Measurements from ENCODE around the gene FBLN7. TPM values are rescaled to one million over a fixed set of nuclear protein-coding genes. Genes with fewer than 3 reads are reported as not detected.
"Not testable (repeated sequence)": the region's sequence is repeated elsewhere in the genome, so short reads cannot be mapped to it uniquely, and the experiment has no call there.

Gene FBLN7
- total RNA-seq, 2 experiments from 2014 or later = 7.9 to 8.3 TPM

- H3K4me3 Mint-ChIP-seq = no peak overlapping the region
- ChIA-PET POLR2A (no interaction called here), CTCF (interaction anchor here (1.0 to 1.6 kb wide), 3 partner anchors 10 to 29 kb away, joined by 3 read pairs; no protein-coding TSS in a partner anchor)
- peaks cover 31% of the 10 kb centered on the region for H3K36me3 Mint-ChIP-seq (ENCODE audit: low read depth)
- peaks cover 20% of the 10 kb centered on the region for H3K4me1 Mint-ChIP-seq
- peaks cover 22% of the 10 kb centered on the region for H3K9me3 Mint-ChIP-seq
- no peak for DNase-seq
- H3K27me3 Mint-ChIP-seq = no peaks in the 10 kb centered on the region
- no peak overlapping the region for H3K27ac Mint-ChIP-seq
These were observed 61.0 kb downstream of the FBLN7 start for GRCh38 chr2:112199188-112199587.

GRCh38 chr2:112201696-112202430 is 63.7 kb downstream of the FBLN7 start:
- Mint-ChIP-seq H3K4me1 (no peaks in the 10 kb centered on the region), H3K27ac (no peak overlapping the region), H3K9me3 (peaks cover 31% of the 10 kb centered on the region), H3K4me3 (no peak overlapping the region), H3K27me3 (no peaks in the 10 kb centered on the region), H3K36me3 (ENCODE audit: low read depth) (peaks cover 31% of the 10 kb centered on the region)
- DNase-seq = no peak
- ChIA-PET POLR2A (no interaction called here), CTCF (interaction anchor here (1.1 to 1.6 kb wide), 2 partner anchors 15 to 49 kb away, joined by 3 read pairs; no protein-coding TSS in a partner anchor)

GRCh38 chr2:112204411-112204810 is 66.2 kb downstream of the FBLN7 start:
- H3K27me3 Mint-ChIP-seq = no peaks in the 10 kb centered on the region
- H3K27ac Mint-ChIP-seq = no peak overlapping the region
- H3K9me3 Mint-ChIP-seq = peaks cover 30% of the 10 kb centered on the region
- DNase-seq = no peak
- ChIA-PET POLR2A (interaction anchor here (0.6 kb wide), 2 partner anchors 83 to 347 kb away, joined by 3 read pairs; no protein-coding TSS in a partner anchor), CTCF (interaction anchor here (0.5 to 1.1 kb wide), 2 partner anchors 32 to 495 kb away, joined by 5 to 6 read pairs; no protein-coding TSS in a partner anchor)
- no peaks in the 10 kb centered on the region for H3K4me1 Mint-ChIP-seq
- peaks cover 33% of the 10 kb centered on the region for H3K36me3 Mint-ChIP-seq (ENCODE audit: low read depth)
- no peak overlapping the region for H3K4me3 Mint-ChIP-seq

- H3K4me3 Mint-ChIP-seq, H3K4me1 Mint-ChIP-seq, H3K27me3 Mint-ChIP-seq, POLR2A ChIA-PET, CTCF ChIA-PET, H3K27ac Mint-ChIP-seq, DNase-seq: not testable (repeated sequence)
- Mint-ChIP-seq H3K36me3 (ENCODE audit: low read depth) (peaks cover 50% of the 10 kb centered on the region), H3K9me3 (peaks cover 30% of the 10 kb centered on the region)
These were observed 69.7 kb downstream of the FBLN7 start for GRCh38 chr2:112207905-112208304.

GRCh38 chr2:112216167-112216566 is 78.0 kb downstream of the FBLN7 start:
- H3K36me3 Mint-ChIP-seq (ENCODE audit: low read depth) = peaks cover 49% of the 10 kb centered on the region
- POLR2A ChIA-PET = no interaction called here

GRCh38 chr2:112217854-112218253 is 79.7 kb downstream of the FBLN7 start:
- CTCF ChIA-PET = no interaction called here
- H3K27me3 Mint-ChIP-seq = no peaks in the 10 kb centered on the region

More at GRCh38 chr2:112216167-112216566, 78.0 kb downstream of the FBLN7 start:
- H3K27ac Mint-ChIP-seq = no peak overlapping the region
- peaks cover 6% of the 10 kb centered on the region for H3K9me3 Mint-ChIP-seq
- H3K27me3 Mint-ChIP-seq = no peaks in the 10 kb centered on the region
- no peaks in the 10 kb centered on the region for H3K4me1 Mint-ChIP-seq
- H3K4me3 Mint-ChIP-seq = no peak overlapping the region
- DNase-seq = no peak
- CTCF ChIA-PET = no interaction called here

GRCh38 chr2:112220186-112220585 is 82.0 kb downstream of the FBLN7 start:
- Mint-ChIP-seq H3K27ac (no peak overlapping the region), H3K9me3 (no peaks in the 10 kb centered on the region), H3K4me3 (no peak overlapping the region), H3K27me3 (no peaks in the 10 kb centered on the region), H3K36me3 (ENCODE audit: low read depth) (peaks cover 47% of the 10 kb centered on the region), H3K4me1 (no peaks in the 10 kb centered on the region)
- ChIA-PET CTCF (interaction anchor here (1.4 kb wide), 1 partner anchor 39 kb away, joined by 4 read pairs; no protein-coding TSS in a partner anchor), POLR2A (no interaction called here)
- no peak for DNase-seq

More at GRCh38 chr2:112217854-112218253, 79.7 kb downstream of the FBLN7 start:
- POLR2A ChIA-PET = no interaction called here
- Mint-ChIP-seq H3K27ac (no peak overlapping the region), H3K4me1 (no peaks in the 10 kb centered on the region), H3K4me3 (no peak overlapping the region), H3K36me3 (ENCODE audit: low read depth) (peaks cover 53% of the 10 kb centered on the region), H3K9me3 (peaks cover 2% of the 10 kb centered on the region)
- DNase-seq = no peak

GRCh38 chr2:112220831-112221230 is 82.6 kb downstream of the FBLN7 start:
- Mint-ChIP-seq H3K27ac (no peak overlapping the region), H3K27me3 (no peaks in the 10 kb centered on the region), H3K9me3 (no peaks in the 10 kb centered on the region), H3K4me3 (no peak overlapping the region), H3K4me1 (no peaks in the 10 kb centered on the region), H3K36me3 (ENCODE audit: low read depth) (peaks cover 45% of the 10 kb centered on the region)
- ChIA-PET POLR2A (no interaction called here), CTCF (interaction anchor here (0.9 to 1.4 kb wide), 2 partner anchors 38 to 99 kb away, joined by 3 to 4 read pairs; no protein-coding TSS in a partner anchor)
- no peak for DNase-seq

- Mint-ChIP-seq H3K27ac (no peak overlapping the region), H3K9me3 (no peaks in the 10 kb centered on the region), H3K27me3 (no peaks in the 10 kb centered on the region), H3K4me3 (no peak overlapping the region), H3K36me3 (ENCODE audit: low read depth) (peaks cover 41% of the 10 kb centered on the region), H3K4me1 (no peaks in the 10 kb centered on the region)
- ChIA-PET CTCF (interaction anchor here (1.4 kb wide), 1 partner anchor 13 kb away, joined by 3 read pairs; no protein-coding TSS in a partner anchor), POLR2A (no interaction called here)
- DNase-seq = no peak
These were observed 91.2 kb downstream of the FBLN7 start for GRCh38 chr2:112229348-112229747.

- CTCF ChIA-PET = no interaction called here
These were observed 92.2 kb downstream of the FBLN7 start for GRCh38 chr2:112230371-112230770.

More at GRCh38 chr2:112230371-112230770, 92.2 kb downstream of the FBLN7 start:
- no peaks in the 10 kb centered on the region for H3K27me3 Mint-ChIP-seq
- POLR2A ChIA-PET = no interaction called here
- H3K27ac Mint-ChIP-seq = no peak overlapping the region
- H3K9me3 Mint-ChIP-seq = no peaks in the 10 kb centered on the region
- DNase-seq = no peak
- peaks cover 38% of the 10 kb centered on the region for H3K36me3 Mint-ChIP-seq (ENCODE audit: low read depth)
- no peak overlapping the region for H3K4me3 Mint-ChIP-seq
- H3K4me1 Mint-ChIP-seq = no peaks in the 10 kb centered on the region

Other genes with a start within 250 kb of the FBLN7 start
- under 1 TPM; 0.20 to 0.21 TPM for gene MERTK, start 239.8 kb upstream of the FBLN7 start, total RNA-seq
- gene TMEM87B, start 83.1 kb upstream of the FBLN7 start, total RNA-seq = 10 to 100 TPM; 20.1 to 22.7 TPM
- 10 to 100 TPM; 18.0 to 19.3 TPM for gene ZC3H8, start 116.7 kb downstream of the FBLN7 start, total RNA-seq
- gene ZC3H6, start 137.2 kb downstream of the FBLN7 start, total RNA-seq = 10 to 100 TPM; 14.0 to 14.8 TPM